GM18508 (cell line): ENCODE data around the gene COL9A1.

Experiments
- ATAC-seq: cut with Tn5 transposase; IDR thresholded peaks from one replicate; pipeline ENCODE4 v1.9.1; 2021; ENCODE audit warnings: moderate number of reproducible peaks; ENCODE audit not compliant: insufficient read depth, unreplicated experiment

The COL9A1 gene

GRCh38 chr6:70180183-70180900 is 122.5 kb downstream of the COL9A1 start:
- ATAC-seq: no peak

GRCh38 chr6:70176842-70177550 is 125.9 kb downstream of the COL9A1 start:
- ATAC-seq: no peak

GRCh38 chr6:70175770-70176169 is 127.1 kb downstream of the COL9A1 start:
- no peak for ATAC-seq

- ATAC-seq: no peak
Observed at GRCh38 chr6:70172252-70172651, 130.6 kb downstream of the COL9A1 start.

GRCh38 chr6:70171236-70171635 is 131.6 kb downstream of the COL9A1 start:
- ATAC-seq: no peak

- ATAC-seq: no peak
Observed at GRCh38 chr6:70168681-70169377, 134.1 kb downstream of the COL9A1 start.
